22Rv1 (cell line): Measurements from ENCODE around the gene OR51E1.

Experiments used
- H3K27ac ChIP-seq: fragments of 450-650 bp; 2 replicates; pipeline ENCODE4 v1.5.1; 2017
- CTCF ChIP-seq: fragments of 450-650 bp; IDR thresholded peaks from 2 replicates; pipeline ENCODE4 v1.5.1; 2017; ENCODE audit warnings: mild to moderate bottlenecking
- ZFX ChIP-seq: fragments of 450-650 bp; IDR thresholded peaks from 2 replicates; pipeline ENCODE4 v1.6.1; 2017; ENCODE audit warnings: antibody characterized with exemption, borderline replicate concordance

The OR51E1 gene

GRCh38 chr11:4672470-4672869 lies 28.7 kb downstream of the OR51E1 start:
- TF ChIP-seq CTCF (no peak), ZFX (no peak)
- no peak overlapping the region for H3K27ac ChIP-seq

- H3K27ac ChIP-seq = no peak overlapping the region
- TF ChIP-seq CTCF (no peak), ZFX (no peak)
Observed at GRCh38 chr11:4673781-4674180, 30.0 kb downstream of the OR51E1 start.

GRCh38 chr11:4677948-4678347 lies 34.2 kb downstream of the OR51E1 start:
- no peak for TF ChIP-seq ZFX
- no peak for TF ChIP-seq CTCF
- H3K27ac ChIP-seq = no peak overlapping the region

- H3K27ac ChIP-seq = no peak overlapping the region
Observed at GRCh38 chr11:4680341-4680740, 36.6 kb downstream of the OR51E1 start.

GRCh38 chr11:4682623-4683419 lies 39.0 kb downstream of the OR51E1 start:
- TF ChIP-seq ZFX (no peak), CTCF (no peak)
- no peak overlapping the region for H3K27ac ChIP-seq

More at GRCh38 chr11:4680341-4680740, 36.6 kb downstream of the OR51E1 start:
- no peak for TF ChIP-seq ZFX
- no peak for TF ChIP-seq CTCF

- H3K27ac ChIP-seq = no peak overlapping the region
- TF ChIP-seq ZFX (no peak), CTCF (no peak)
Observed at GRCh38 chr11:4684631-4685285, 41.0 kb downstream of the OR51E1 start.

GRCh38 chr11:4695442-4695841 lies 51.7 kb downstream of the OR51E1 start:
- TF ChIP-seq ZFX = no peak
- TF ChIP-seq CTCF = no peak
- H3K27ac ChIP-seq = no peak overlapping the region
